SK-N-SH treated with all-trans-retinoic acid at 6 μM for 48 hours (cell line): ENCODE results near the gene PAPOLA.

ENCODE experiments used
- ARNTL ChIP-seq: fragments of 450-650 bp; formaldehyde crosslinking; IDR thresholded peaks from 2 replicates; pipeline ENCODE4 v1.5.0; 2020; ENCODE audit warnings: low read depth, mild to moderate bottlenecking, moderate library complexity, borderline replicate concordance
- CREB5 ChIP-seq: fragments of 250-450 bp; sonication (Bioruptor Pico); IDR thresholded peaks from 2 replicates; pipeline ENCODE4 v1.5.1; 2020; ENCODE audit warnings: low read depth, mild to moderate bottlenecking, moderate library complexity
- CSDC2 ChIP-seq: fragments of 250-450 bp; sonication (Bioruptor Pico); IDR thresholded peaks from 2 replicates; pipeline ENCODE4 v1.5.0; 2020; ENCODE audit warnings: mild to moderate bottlenecking, moderate library complexity
- CSRNP3 ChIP-seq: fragments of 250-450 bp; sonication (Bioruptor Pico); IDR thresholded peaks from 2 replicates; pipeline ENCODE4 v1.5.1; 2021; ENCODE audit warnings: mild to moderate bottlenecking, moderate library complexity
- ESRRG ChIP-seq: fragments of 250-450 bp; sonication (Bioruptor Pico); IDR thresholded peaks from 2 replicates; pipeline ENCODE4 v1.6.1; 2021; ENCODE audit warnings: mild to moderate bottlenecking
- PATZ1 ChIP-seq: fragments of 250-450 bp; sonication (Bioruptor Pico); IDR thresholded peaks from 2 replicates; pipeline ENCODE4 v1.8.0; 2020; ENCODE audit warnings: mild to moderate bottlenecking, moderate library complexity, borderline replicate concordance
- POU6F1 ChIP-seq: fragments of 250-450 bp; sonication (Bioruptor Pico); IDR thresholded peaks from 2 replicates; pipeline ENCODE4 v1.8.0; 2021; ENCODE audit warnings: low read depth, mild to moderate bottlenecking, moderate library complexity, borderline replicate concordance
- SNAI2 ChIP-seq: fragments of 250-450 bp; sonication (Bioruptor Pico); IDR thresholded peaks from 2 replicates; pipeline ENCODE4 v1.5.0; 2020; ENCODE audit warnings: mild to moderate bottlenecking, moderate library complexity
- TSHZ2 ChIP-seq: fragments of 250-450 bp; sonication (Bioruptor Pico); IDR thresholded peaks from 2 replicates; pipeline ENCODE4 v1.5.0; 2020; ENCODE audit warnings: mild to moderate bottlenecking, moderate library complexity
- ZFP30 ChIP-seq: fragments of 450-650 bp; formaldehyde crosslinking; IDR thresholded peaks from 2 replicates; pipeline ENCODE4 v1.5.0; 2022; ENCODE audit warnings: mild to moderate bottlenecking, moderate library complexity
- ZNF565 ChIP-seq: fragments of 450-650 bp; formaldehyde crosslinking; conservative IDR thresholded peaks from 2 replicates; pipeline ENCODE4 v1.5.0; 2020; ENCODE audit warnings: low read depth, mild to moderate bottlenecking, moderate library complexity

- TF ChIP-seq CREB5 (CRISPR knock-in tag) = no peak
- TF ChIP-seq ZNF565 = no peak
- TF ChIP-seq ARNTL = no peak
- TF ChIP-seq TSHZ2 (CRISPR knock-in tag) = no peak
- no peak for TF ChIP-seq ESRRG (CRISPR knock-in tag)
- no peak for TF ChIP-seq PATZ1
- TF ChIP-seq CSDC2 (CRISPR knock-in tag) = no peak
- TF ChIP-seq SNAI2 (CRISPR knock-in tag) = no peak
- no peak for TF ChIP-seq ZFP30 (CRISPR knock-in tag)
- TF ChIP-seq CSRNP3 (CRISPR knock-in tag) = no peak
- no peak for TF ChIP-seq POU6F1 (CRISPR knock-in tag)
Observed at GRCh38 chr14:96588410-96589257, 86.5 kb downstream of the PAPOLA start.
